ENCODE measurements around the gene LMTK3.

The LMTK3 gene

GRCh38 chr19:48510421-48511268 lies 990 bp downstream of the LMTK3 start:
- H3K4me1 Mint-ChIP-seq = peaks cover 16% of the 10 kb centered on the region
- DNase-seq (ENCODE audit: low spot score in 2 of 2) = peak; percentile 63 to 69
- no peaks in the 10 kb centered on the region for H3K27me3 Mint-ChIP-seq
- no peak overlapping the region for H3K27ac Mint-ChIP-seq (ENCODE audit: low read depth)
- H3K4me3 Mint-ChIP-seq = no peak overlapping the region
- H3K36me3 Mint-ChIP-seq (ENCODE audit: insufficient read depth) = peaks cover 9% of the 10 kb centered on the region
- ATAC-seq (replicated peaks; ENCODE audit: extremely low read depth, poor library complexity, severe bottlenecking) = peak; percentile 29
- H3K9me3 Mint-ChIP-seq = no peaks in the 10 kb centered on the region

- no peaks in the 10 kb centered on the region for H3K27me3 Mint-ChIP-seq
- DNase-seq (ENCODE audit: low spot score in 2 of 2) (no peak), ATAC-seq (replicated peaks; ENCODE audit: extremely low read depth, poor library complexity, severe bottlenecking) (no peak)
- no peak overlapping the region for H3K27ac Mint-ChIP-seq (ENCODE audit: low read depth)
- H3K4me1 Mint-ChIP-seq = peaks cover 16% of the 10 kb centered on the region
- H3K4me3 Mint-ChIP-seq = no peak overlapping the region
- H3K36me3 Mint-ChIP-seq (ENCODE audit: insufficient read depth) = peaks cover 9% of the 10 kb centered on the region
- H3K9me3 Mint-ChIP-seq = no peaks in the 10 kb centered on the region
These were observed 2.0 kb downstream of the LMTK3 start for GRCh38 chr19:48509467-48510194.

- Mint-ChIP-seq H3K27ac (ENCODE audit: low read depth) (no peak overlapping the region), H3K27me3 (no peaks in the 10 kb centered on the region), H3K36me3 (ENCODE audit: insufficient read depth) (peaks cover 6% of the 10 kb centered on the region), H3K4me1 (peaks cover 13% of the 10 kb centered on the region), H3K9me3 (no peaks in the 10 kb centered on the region), H3K4me3 (no peak overlapping the region)
- DNase-seq (ENCODE audit: low spot score in 2 of 2) (no peak), ATAC-seq (replicated peaks; ENCODE audit: extremely low read depth, poor library complexity, severe bottlenecking) (no peak)
These were observed 2.8 kb downstream of the LMTK3 start for GRCh38 chr19:48508729-48509411.

GRCh38 chr19:48507911-48508439 lies 3.7 kb downstream of the LMTK3 start:
- no peak for ATAC-seq (replicated peaks; ENCODE audit: extremely low read depth, poor library complexity, severe bottlenecking)
- DNase-seq (ENCODE audit: low spot score in 2 of 2) = no peak
- Mint-ChIP-seq H3K9me3 (no peaks in the 10 kb centered on the region), H3K27me3 (no peaks in the 10 kb centered on the region), H3K4me3 (no peak overlapping the region), H3K4me1 (peaks cover 16% of the 10 kb centered on the region), H3K27ac (ENCODE audit: low read depth) (no peak overlapping the region), H3K36me3 (ENCODE audit: insufficient read depth) (peaks cover 4% of the 10 kb centered on the region)

- Mint-ChIP-seq H3K4me1 (peaks cover 28% of the 10 kb centered on the region), H3K9me3 (no peaks in the 10 kb centered on the region), H3K27ac (ENCODE audit: low read depth) (no peak overlapping the region), H3K36me3 (ENCODE audit: insufficient read depth) (peaks cover 6% of the 10 kb centered on the region), H3K4me3 (no peak overlapping the region), H3K27me3 (no peaks in the 10 kb centered on the region)
- DNase-seq (ENCODE audit: low spot score in 2 of 2) (no peak), ATAC-seq (replicated peaks; ENCODE audit: extremely low read depth, poor library complexity, severe bottlenecking) (no peak)
These were observed 5.4 kb downstream of the LMTK3 start for GRCh38 chr19:48506138-48506733.

- Mint-ChIP-seq H3K4me3 (peak overlapping the region; percentile 53), H3K27ac (ENCODE audit: low read depth) (no peak overlapping the region)
- peak in 1 of 2 donors; percentile 44 for DNase-seq (ENCODE audit: low spot score in 2 of 2)
These were observed 9.2 kb downstream of the LMTK3 start for GRCh38 chr19:48502350-48503018.

GRCh38 chr19:48501494-48502349 lies 9.9 kb downstream of the LMTK3 start:
- Mint-ChIP-seq H3K4me1 (peaks cover 26% of the 10 kb centered on the region), H3K4me3 (peak overlapping the region; percentile 53), H3K9me3 (no peaks in the 10 kb centered on the region), H3K27ac (ENCODE audit: low read depth) (peak overlapping the region; percentile 47), H3K27me3 (peaks cover 14% of the 10 kb centered on the region), H3K36me3 (ENCODE audit: insufficient read depth) (peaks cover 4% of the 10 kb centered on the region)
- ATAC-seq (replicated peaks; ENCODE audit: extremely low read depth, poor library complexity, severe bottlenecking) (peak; percentile 26), DNase-seq (ENCODE audit: low spot score in 2 of 2) (no peak)

More at GRCh38 chr19:48502350-48503018, 9.2 kb downstream of the LMTK3 start:
- Mint-ChIP-seq H3K27me3 (peaks cover 8% of the 10 kb centered on the region), H3K4me1 (peaks cover 26% of the 10 kb centered on the region), H3K36me3 (ENCODE audit: insufficient read depth) (peaks cover 6% of the 10 kb centered on the region), H3K9me3 (no peaks in the 10 kb centered on the region)
- ATAC-seq (replicated peaks; ENCODE audit: extremely low read depth, poor library complexity, severe bottlenecking) = peak; percentile 34

GRCh38 chr19:48500830-48501493 lies 10.7 kb downstream of the LMTK3 start:
- Mint-ChIP-seq H3K27ac (ENCODE audit: low read depth) (no peak overlapping the region), H3K27me3 (peaks cover 20% of the 10 kb centered on the region), H3K4me3 (peak overlapping the region; percentile 53), H3K4me1 (peaks cover 26% of the 10 kb centered on the region), H3K9me3 (no peaks in the 10 kb centered on the region), H3K36me3 (ENCODE audit: insufficient read depth) (peaks cover 4% of the 10 kb centered on the region)
- DNase-seq (ENCODE audit: low spot score in 2 of 2) (no peak), ATAC-seq (replicated peaks; ENCODE audit: extremely low read depth, poor library complexity, severe bottlenecking) (no peak)

- Mint-ChIP-seq H3K27me3 (peaks cover 35% of the 10 kb centered on the region), H3K27ac (ENCODE audit: low read depth) (no peak overlapping the region), H3K4me1 (peaks cover 30% of the 10 kb centered on the region), H3K4me3 (no peak overlapping the region), H3K36me3 (ENCODE audit: insufficient read depth) (peaks cover 5% of the 10 kb centered on the region), H3K9me3 (no peaks in the 10 kb centered on the region)
- DNase-seq (ENCODE audit: low spot score in 2 of 2) (no peak), ATAC-seq (replicated peaks; ENCODE audit: extremely low read depth, poor library complexity, severe bottlenecking) (no peak)
These were observed 12.1 kb downstream of the LMTK3 start for GRCh38 chr19:48499316-48500090.

GRCh38 chr19:48498595-48499311 lies 12.9 kb downstream of the LMTK3 start:
- peaks cover 35% of the 10 kb centered on the region for H3K4me1 Mint-ChIP-seq
- no peak for DNase-seq (ENCODE audit: low spot score in 2 of 2)
- peaks cover 40% of the 10 kb centered on the region for H3K27me3 Mint-ChIP-seq

More at GRCh38 chr19:48498595-48499311, 12.9 kb downstream of the LMTK3 start:
- Mint-ChIP-seq H3K4me3 (no peak overlapping the region), H3K9me3 (no peaks in the 10 kb centered on the region), H3K27ac (ENCODE audit: low read depth) (no peak overlapping the region), H3K36me3 (ENCODE audit: insufficient read depth) (peaks cover 5% of the 10 kb centered on the region)
- no peak for ATAC-seq (replicated peaks; ENCODE audit: extremely low read depth, poor library complexity, severe bottlenecking)
